Activated CD8-positive, alpha-beta T cell treated with anti-CD3 and anti-CD28 coated beads for 36 hours (primary cell): ENCODE data around the gene SLC30A7. TPM values are rescaled to one million over a fixed set of nuclear protein-coding genes. Genes with fewer than 3 reads are reported as not detected.

Experiments used
- ATAC-seq: fragments of 200-7000 bp; cut with Tn5 transposase; one replicate; pipeline ENCODE4 v1.10.0; 2021; ENCODE audit warnings: mild to moderate bottlenecking, moderate library complexity
- CTCF ChIA-PET: fragments of 350-600 bp; sonication (Branson Sonifier 250); formaldehyde crosslinking; loops from one replicate; lab custom pipeline; 2021; ENCODE audit warnings: antibody characterized with exemption; lab: Charles Lee
- POLR2A ChIA-PET: fragments of 350-600 bp; sonication (Branson Sonifier 250); formaldehyde crosslinking; loops from one replicate; lab custom pipeline; 2021; ENCODE audit warnings: antibody characterized with exemption; lab: Charles Lee
- DNase-seq: peaks from one replicate; pipeline ENCODE4 v3.0.0-alpha.2; 2020
- H3K27ac Mint-ChIP-seq: one replicate; pipeline ENCODE4 v1.8.0; 2021; ENCODE audit warnings: mild to moderate bottlenecking, mixed read lengths
- H3K27me3 Mint-ChIP-seq: one replicate; pipeline ENCODE4 v1.8.0; 2021; ENCODE audit warnings: mixed read lengths
- H3K36me3 Mint-ChIP-seq: one replicate; pipeline ENCODE4 v1.8.0; 2021; ENCODE audit warnings: low read depth, mixed read lengths
- H3K4me1 Mint-ChIP-seq: one replicate; pipeline ENCODE4 v1.8.0; 2021; ENCODE audit warnings: low read depth, mixed read lengths
- H3K4me3 Mint-ChIP-seq: one replicate; pipeline ENCODE4 v1.8.0; 2021; ENCODE audit warnings: mild to moderate bottlenecking, moderate library complexity, mixed read lengths
- H3K9me3 Mint-ChIP-seq: one replicate; pipeline ENCODE4 v1.8.0; 2021; ENCODE audit warnings: mixed read lengths
- intact Hi-C: fragments of 100-400 bp; cut with micrococcal nuclease; formaldehyde crosslinking; loops from one replicate; pipeline ENCODE4 v1.10.0; 2022
- total RNA-seq, 2 experiments: library from RNA; stranded (reverse); gene quantifications; one replicate each; pipeline ENCODE4 v1.2.3, GENCODE V29; 2021
- TF ChIP-seq, protein P1 (sequence below): fragments of 200-600 bp; IDR thresholded peaks from one replicate; pipeline ENCODE4 v1.8.0; 2022; ENCODE audit warnings: antibody characterized with exemption, mild to moderate bottlenecking

The SLC30A7 gene
- total RNA-seq, 2 experiments from 2014 or later, result 32.0 to 36.1 TPM

DNA sequence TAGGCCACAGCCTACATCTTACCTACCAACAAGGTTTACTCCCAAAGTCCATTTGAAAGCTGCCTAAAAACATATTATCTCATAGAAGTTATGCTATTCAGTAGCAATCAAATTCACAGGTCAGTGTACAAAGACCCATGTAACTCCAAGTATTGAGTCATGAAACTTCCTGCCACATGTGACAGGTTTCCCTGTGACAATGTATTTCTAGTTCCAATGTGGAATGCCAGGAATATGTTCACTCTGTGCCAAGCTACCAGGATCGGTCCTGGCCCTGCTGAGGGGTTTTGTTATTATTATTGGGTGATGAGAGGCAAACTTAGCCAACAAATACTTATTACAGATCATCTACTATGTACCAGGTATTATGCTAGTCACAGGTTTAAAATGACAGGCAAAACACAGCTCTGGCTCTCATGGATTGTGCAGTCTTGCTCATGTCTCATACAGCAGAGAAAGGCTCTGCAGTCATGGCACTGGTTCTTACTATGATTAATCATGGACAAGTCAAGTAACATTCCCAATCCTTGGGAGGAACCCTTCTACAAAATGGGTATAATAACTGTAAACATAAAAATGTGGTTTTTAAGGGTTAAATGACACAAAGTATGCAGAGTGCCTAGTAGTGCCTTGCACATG is 107.2 kb downstream of the SLC30A7 start:
- no peaks in the 10 kb centered on the region for H3K27me3 Mint-ChIP-seq
- H3K4me3 Mint-ChIP-seq, result no peak overlapping the region
- TF ChIP-seq, protein P1, sequence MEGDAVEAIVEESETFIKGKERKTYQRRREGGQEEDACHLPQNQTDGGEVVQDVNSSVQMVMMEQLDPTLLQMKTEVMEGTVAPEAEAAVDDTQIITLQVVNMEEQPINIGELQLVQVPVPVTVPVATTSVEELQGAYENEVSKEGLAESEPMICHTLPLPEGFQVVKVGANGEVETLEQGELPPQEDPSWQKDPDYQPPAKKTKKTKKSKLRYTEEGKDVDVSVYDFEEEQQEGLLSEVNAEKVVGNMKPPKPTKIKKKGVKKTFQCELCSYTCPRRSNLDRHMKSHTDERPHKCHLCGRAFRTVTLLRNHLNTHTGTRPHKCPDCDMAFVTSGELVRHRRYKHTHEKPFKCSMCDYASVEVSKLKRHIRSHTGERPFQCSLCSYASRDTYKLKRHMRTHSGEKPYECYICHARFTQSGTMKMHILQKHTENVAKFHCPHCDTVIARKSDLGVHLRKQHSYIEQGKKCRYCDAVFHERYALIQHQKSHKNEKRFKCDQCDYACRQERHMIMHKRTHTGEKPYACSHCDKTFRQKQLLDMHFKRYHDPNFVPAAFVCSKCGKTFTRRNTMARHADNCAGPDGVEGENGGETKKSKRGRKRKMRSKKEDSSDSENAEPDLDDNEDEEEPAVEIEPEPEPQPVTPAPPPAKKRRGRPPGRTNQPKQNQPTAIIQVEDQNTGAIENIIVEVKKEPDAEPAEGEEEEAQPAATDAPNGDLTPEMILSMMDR, result no peak
- peaks cover 8% of the 10 kb centered on the region for H3K9me3 Mint-ChIP-seq
- no peak for ATAC-seq
- no peak for DNase-seq
- CTCF ChIA-PET, result interaction anchor here (1.0 to 1.2 kb wide), 2 partner anchors 8 to 288 kb away, joined by 3 read pairs; no protein-coding TSS in a partner anchor
- peak overlapping the region; percentile 7 for H3K27ac Mint-ChIP-seq
- peaks cover 52% of the 10 kb centered on the region for H3K4me1 Mint-ChIP-seq
- H3K36me3 Mint-ChIP-seq, result peaks cover 58% of the 10 kb centered on the region
- POLR2A ChIA-PET, result no interaction called here
- intact Hi-C loops, result no loop called here

DNA sequence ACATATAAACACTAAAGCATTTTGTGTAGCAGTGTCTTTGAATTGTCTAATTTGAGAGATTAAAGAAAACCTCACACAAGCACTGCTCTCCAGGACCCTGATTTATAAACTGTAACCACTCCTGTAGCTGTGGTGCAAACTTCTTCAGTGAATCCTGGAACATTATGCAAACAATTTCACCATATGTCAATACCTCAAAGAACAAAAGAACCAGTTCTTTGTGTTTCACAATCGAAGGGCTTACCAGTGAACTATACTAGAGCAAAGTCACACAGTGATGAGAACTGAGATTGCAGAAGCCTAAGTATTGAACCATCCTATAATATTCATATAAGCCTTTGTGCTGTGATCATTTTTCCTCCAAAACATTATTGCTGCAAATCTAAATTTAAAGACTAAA is 108.2 kb downstream of the SLC30A7 start:
- no peak for ATAC-seq
- TF ChIP-seq, protein P1, result no peak
- ChIA-PET CTCF (no interaction called here), POLR2A (interaction anchor here (2.2 kb wide), 1 partner anchor 235 kb away, joined by 9 read pairs; no protein-coding TSS in a partner anchor)
- H3K4me1 Mint-ChIP-seq, result peaks cover 56% of the 10 kb centered on the region
- no peak for DNase-seq
- H3K9me3 Mint-ChIP-seq, result peaks cover 8% of the 10 kb centered on the region
- no peak overlapping the region for H3K4me3 Mint-ChIP-seq
- H3K27me3 Mint-ChIP-seq, result no peaks in the 10 kb centered on the region
- no peak overlapping the region for H3K27ac Mint-ChIP-seq
- intact Hi-C loops, result no loop called here
- peaks cover 62% of the 10 kb centered on the region for H3K36me3 Mint-ChIP-seq

DNA sequence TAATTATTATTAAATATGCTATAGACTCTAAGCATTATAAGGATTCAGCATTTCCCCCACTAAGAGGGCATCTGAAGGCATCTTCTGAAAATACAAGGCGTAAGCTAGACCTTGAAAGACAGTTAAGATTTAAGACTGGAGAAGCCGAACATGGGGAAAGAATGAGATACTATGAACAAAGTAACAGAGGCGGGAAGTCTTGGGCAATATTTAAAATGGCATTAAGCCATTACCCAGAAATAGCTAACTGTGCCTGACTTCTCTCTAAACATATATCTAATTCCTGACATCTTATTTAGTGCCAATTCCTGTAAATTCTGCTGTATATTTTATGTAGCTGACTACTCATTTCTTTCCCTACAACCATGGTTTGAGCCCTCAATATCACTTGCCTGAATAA is 108.8 kb downstream of the SLC30A7 start:
- CTCF ChIA-PET, result interaction anchor here (1.0 to 1.1 kb wide), 2 partner anchors 9 to 16 kb away, joined by 3 read pairs; no protein-coding TSS in a partner anchor
- intact Hi-C loops, result loop anchor here (5.0 kb wide), 2 partner anchors 62 to 288 kb away; no protein-coding TSS in a partner anchor
- POLR2A ChIA-PET, result interaction anchor here (2.2 kb wide), 1 partner anchor 235 kb away, joined by 9 read pairs; no protein-coding TSS in a partner anchor
- Mint-ChIP-seq H3K4me3 (no peak overlapping the region), H3K9me3 (peaks cover 8% of the 10 kb centered on the region), H3K27me3 (no peaks in the 10 kb centered on the region), H3K27ac (no peak overlapping the region), H3K4me1 (peaks cover 57% of the 10 kb centered on the region), H3K36me3 (peaks cover 68% of the 10 kb centered on the region)
- no peak for DNase-seq
- TF ChIP-seq, protein P1, result no peak
- no peak for ATAC-seq

DNA sequence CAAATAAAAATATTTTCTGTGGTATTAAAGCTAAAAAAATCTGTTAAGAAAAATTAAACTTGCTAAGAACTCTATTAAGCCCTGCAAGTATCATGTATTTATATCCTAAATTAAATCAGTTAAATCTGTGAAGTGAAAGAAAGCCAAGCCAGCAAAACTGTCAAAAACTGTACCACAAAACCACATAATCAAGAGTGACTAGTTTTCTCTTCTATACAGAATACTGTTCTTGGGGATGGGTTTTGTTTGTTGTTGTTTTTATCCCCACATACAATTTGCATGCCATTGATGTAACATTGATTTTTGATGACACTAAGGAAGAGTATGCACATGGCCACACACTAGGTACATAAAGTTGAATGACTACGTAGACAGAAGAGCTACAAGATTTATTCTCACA is 109.3 kb downstream of the SLC30A7 start:
- peak; percentile 14 for ATAC-seq
- Mint-ChIP-seq H3K4me1 (peaks cover 61% of the 10 kb centered on the region), H3K36me3 (peaks cover 69% of the 10 kb centered on the region), H3K27ac (peak overlapping the region; percentile 63), H3K4me3 (no peak overlapping the region), H3K9me3 (peaks cover 11% of the 10 kb centered on the region), H3K27me3 (no peaks in the 10 kb centered on the region)
- intact Hi-C loops, result loop anchor here (5.0 kb wide), 2 partner anchors 63 to 287 kb away; no protein-coding TSS in a partner anchor
- ChIA-PET CTCF (interaction anchor here (1.0 to 1.1 kb wide), 2 partner anchors 10 to 15 kb away, joined by 3 read pairs; no protein-coding TSS in a partner anchor), POLR2A (interaction anchor here (2.2 kb wide), 1 partner anchor 234 kb away, joined by 9 read pairs; no protein-coding TSS in a partner anchor)
- TF ChIP-seq, protein P1, result no peak
- no peak for DNase-seq

DNA sequence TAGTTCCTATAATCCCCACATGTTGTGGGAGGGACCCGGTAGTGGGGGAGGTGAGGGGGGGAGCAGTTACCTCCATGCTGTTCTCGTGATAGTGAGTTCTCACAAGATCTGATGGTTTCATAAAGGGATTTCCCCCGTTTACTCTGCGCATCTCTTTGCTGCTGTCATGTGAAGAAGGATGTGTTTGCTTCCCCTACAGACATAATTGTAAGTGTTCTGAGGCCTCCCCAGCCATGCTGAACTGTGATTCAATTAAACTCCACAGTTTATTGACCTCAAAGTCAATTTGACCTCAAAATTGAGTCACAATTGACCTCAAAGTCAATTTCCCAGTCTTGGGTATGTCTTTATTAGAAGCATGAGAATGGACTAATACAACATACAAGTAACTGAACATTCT is 110.0 kb downstream of the SLC30A7 start:
- Mint-ChIP-seq H3K27me3 (no peaks in the 10 kb centered on the region), H3K27ac (peak overlapping the region; percentile 78), H3K36me3 (peaks cover 71% of the 10 kb centered on the region), H3K9me3 (peaks cover 11% of the 10 kb centered on the region), H3K4me1 (peaks cover 63% of the 10 kb centered on the region), H3K4me3 (no peak overlapping the region)
- CTCF ChIA-PET, result interaction anchor here (0.7 kb wide), 1 partner anchor 131 kb away, joined by 3 read pairs; no protein-coding TSS in a partner anchor
- peak; percentile 45 for DNase-seq
- TF ChIP-seq, protein P1, result no peak
- ATAC-seq, result peak; percentile 34
- intact Hi-C loops, result loop anchor here (5.0 kb wide), 2 partner anchors 64 to 286 kb away; no protein-coding TSS in a partner anchor
- POLR2A ChIA-PET, result interaction anchor here (1.0 to 2.2 kb wide), 2 partner anchors 233 kb away, joined by 4 to 9 read pairs; no protein-coding TSS in a partner anchor
